ENCODE results near the gene IP6K3. TPM values are rescaled to one million over a fixed set of nuclear protein-coding genes. Genes with fewer than 3 reads are reported as not detected.

The IP6K3 gene
- total and polyA plus RNA-seq, 11 donors, result 11.7 to 72.4 (median 30.8) TPM

GRCh38 chr6:33683576-33684427 is 62.9 kb downstream of the IP6K3 start:
- 89 to 92% (median 90%) methylated on average over 16 to 19 of the region's 19 CpGs for WGBS, 4 donors
- Histone ChIP-seq H3K9me3 (no peaks in the 10 kb centered on the region), H3K4me3 (no peak overlapping the region), H3K4me1 (no peaks in the 10 kb centered on the region), H3K27me3 (no peaks in the 10 kb centered on the region), H3K36me3 (peaks cover 0 to 91% (median 51%) of the 10 kb centered on the region in 9 donors), H3K27ac (no peak overlapping the region)
- intact Hi-C loops (cut with DNase I), result no loop called here
- ATAC-seq (no peak), DNase-seq (no peak)
- TF ChIP-seq POLR2A (IDR thresholded peaks at IDR 0.05), result no peak
- TF ChIP-seq CTCF (IDR thresholded peaks at IDR 0.05), result no peak

GRCh38 chr6:33683051-33683571 is 63.6 kb downstream of the IP6K3 start:
- 88 to 89% (median 88%) methylated on average over 12 to 15 of the region's 15 CpGs for WGBS, 4 donors
- intact Hi-C loops (cut with DNase I), result no loop called here
- DNase-seq, result no peak
- TF ChIP-seq CTCF (IDR thresholded peaks at IDR 0.05) (no peak), POLR2A (IDR thresholded peaks at IDR 0.05) (no peak)
- no peaks in the 10 kb centered on the region for H3K27me3 ChIP-seq
- no peak overlapping the region for H3K4me3 ChIP-seq
- H3K36me3 ChIP-seq, result peaks cover 0 to 91% (median 47%) of the 10 kb centered on the region in 9 donors
- H3K9me3 ChIP-seq, result no peaks in the 10 kb centered on the region
- H3K4me1 ChIP-seq, result no peaks in the 10 kb centered on the region
- ATAC-seq, result no peak
- no peak overlapping the region for H3K27ac ChIP-seq

GRCh38 chr6:33682341-33682740 is 64.4 kb downstream of the IP6K3 start:
- Histone ChIP-seq H3K27ac (no peak overlapping the region), H3K4me3 (no peak overlapping the region), H3K9me3 (no peaks in the 10 kb centered on the region), H3K36me3 (peaks cover 0 to 87% (median 46%) of the 10 kb centered on the region in 9 donors), H3K4me1 (no peaks in the 10 kb centered on the region), H3K27me3 (no peaks in the 10 kb centered on the region)
- intact Hi-C loops (cut with DNase I), result no loop called here
- TF ChIP-seq CTCF (IDR thresholded peaks at IDR 0.05) (no peak), POLR2A (IDR thresholded peaks at IDR 0.05) (no peak)
- no peak for DNase-seq
- no peak for ATAC-seq
- WGBS, 4 donors, result 90 to 97% (median 95%) methylated on average over 7 to 13 of the region's 13 CpGs

- DNase-seq, result no peak
- peaks cover 0 to 79% (median 59%) of the 10 kb centered on the region in 9 donors for H3K36me3 ChIP-seq
- intact Hi-C loops (cut with DNase I), result loop anchor here in 1 of 10 donors (10.0 kb wide), 1 partner anchor 95 kb away; the partner anchor contains the start of gene BAK1
- H3K4me1 ChIP-seq, result no peaks in the 10 kb centered on the region
- H3K27me3 ChIP-seq, result no peaks in the 10 kb centered on the region
- ATAC-seq, result no peak
- TF ChIP-seq CTCF (IDR thresholded peaks at IDR 0.05) (no peak), POLR2A (IDR thresholded peaks at IDR 0.05) (no peak)
- H3K9me3 ChIP-seq, result no peaks in the 10 kb centered on the region
- 89 to 94% (median 91%) methylated on average over 19 to 20 of the region's 20 CpGs for WGBS, 4 donors
- no peak overlapping the region for H3K4me3 ChIP-seq
- H3K27ac ChIP-seq, result no peak overlapping the region
Observed at GRCh38 chr6:33679761-33680160, 66.9 kb downstream of the IP6K3 start.

Data from heart left ventricle (tissue), 16 donors.